GM18505 (cell line): ENCODE data around the gene TMTC2.

Source experiments
- ATAC-seq: cut with Tn5 transposase; IDR thresholded peaks from one replicate; pipeline ENCODE4 v1.9.1; 2021; ENCODE audit not compliant: unreplicated experiment
- POLR2A ChIP-seq: IDR thresholded peaks from 4 replicates; pipeline ENCODE4 v1.6.1; 2011; ENCODE audit warnings: borderline replicate concordance; ENCODE audit not compliant: insufficient read depth, insufficient read length; ENCODE audit errors: extremely low read depth

TMTC2 gene

DNA sequence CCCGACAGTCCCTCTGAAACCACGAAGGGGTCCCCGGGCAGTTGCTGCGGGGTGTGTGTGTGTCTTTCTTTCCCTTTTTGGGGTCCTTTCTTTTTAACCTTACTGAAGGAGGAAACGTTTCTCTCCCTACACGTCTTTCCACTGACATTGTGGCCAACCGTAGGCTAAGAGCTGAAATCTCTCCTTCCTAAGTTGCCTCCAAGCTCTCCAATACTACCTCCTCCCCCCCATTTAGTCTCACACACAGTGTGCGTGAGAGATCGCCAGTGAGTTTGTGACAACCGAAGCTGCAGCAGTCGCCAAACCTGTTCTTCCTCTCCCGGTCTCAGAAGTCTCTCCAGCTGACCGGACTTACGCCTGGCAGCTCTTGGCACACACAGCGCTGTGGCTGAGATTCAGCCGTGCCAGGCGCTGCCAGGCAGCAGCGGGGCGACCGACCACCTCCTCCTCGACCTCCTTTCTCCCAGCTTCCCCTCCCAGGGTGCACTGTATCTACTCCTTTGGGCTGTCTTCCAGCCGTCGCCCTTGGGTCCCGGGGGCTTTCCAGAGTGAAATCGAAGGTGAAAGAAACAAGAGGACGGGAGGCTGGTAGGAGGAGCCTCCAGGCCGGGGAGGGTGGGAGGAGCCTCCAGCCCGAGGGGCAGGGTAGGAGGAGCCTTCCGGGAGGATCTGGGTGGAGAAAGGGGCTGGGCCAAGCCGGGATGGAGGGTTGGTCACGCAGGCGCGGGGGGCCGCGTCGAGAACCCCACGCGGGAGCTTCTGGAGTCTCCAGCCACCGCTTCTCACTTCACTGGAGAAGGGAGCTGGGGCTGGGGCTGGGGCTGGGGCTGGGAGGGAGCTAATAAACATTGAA lies at the start of gene TMTC2:
TSS of gene TMTC2 (plus strand) at position 739 of the 853 bp plus-strand sequence.
- TF ChIP-seq POLR2A: peak; percentile 74
- ATAC-seq: peak; percentile 90

DNA sequence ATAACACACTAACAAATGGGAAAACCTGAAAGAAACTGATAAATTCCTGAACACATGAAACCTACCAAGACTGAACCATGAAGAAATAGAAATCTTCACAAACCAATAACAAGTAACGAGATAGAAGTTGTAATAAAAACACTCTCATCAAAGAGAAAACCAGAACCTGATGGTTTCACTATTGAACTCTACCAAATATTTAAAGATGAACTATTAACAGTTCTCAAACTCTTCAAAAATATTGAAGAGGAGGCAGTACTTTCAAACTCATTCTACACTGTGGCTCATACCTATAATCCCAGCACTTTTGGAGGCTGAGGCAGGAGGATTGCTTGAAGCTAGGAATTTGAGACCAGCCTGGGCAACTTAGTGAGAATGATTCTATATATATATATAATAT lies 48.4 kb upstream of the TMTC2 start:
- TF ChIP-seq POLR2A: no peak
- no peak for ATAC-seq

DNA sequence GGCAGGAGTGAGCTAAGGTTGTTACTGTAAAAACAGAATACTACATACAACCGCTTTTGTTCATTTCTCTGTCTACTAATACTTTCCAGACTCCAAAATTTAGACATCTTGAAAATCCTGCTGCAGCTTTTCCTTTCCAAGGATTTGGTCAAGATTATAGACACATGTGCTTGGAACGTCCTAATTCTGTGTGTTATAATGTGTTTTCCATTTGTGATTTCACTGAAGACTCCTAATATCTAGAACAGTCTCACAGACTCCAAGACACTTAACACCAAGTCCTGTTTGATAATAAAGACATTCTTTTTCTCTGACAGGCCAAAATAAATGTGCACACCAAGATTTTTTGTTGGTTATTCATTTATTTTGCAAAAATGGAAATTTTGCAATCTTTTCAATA lies 41.8 kb upstream of the TMTC2 start:
- no peak for TF ChIP-seq POLR2A
- ATAC-seq: no peak

DNA sequence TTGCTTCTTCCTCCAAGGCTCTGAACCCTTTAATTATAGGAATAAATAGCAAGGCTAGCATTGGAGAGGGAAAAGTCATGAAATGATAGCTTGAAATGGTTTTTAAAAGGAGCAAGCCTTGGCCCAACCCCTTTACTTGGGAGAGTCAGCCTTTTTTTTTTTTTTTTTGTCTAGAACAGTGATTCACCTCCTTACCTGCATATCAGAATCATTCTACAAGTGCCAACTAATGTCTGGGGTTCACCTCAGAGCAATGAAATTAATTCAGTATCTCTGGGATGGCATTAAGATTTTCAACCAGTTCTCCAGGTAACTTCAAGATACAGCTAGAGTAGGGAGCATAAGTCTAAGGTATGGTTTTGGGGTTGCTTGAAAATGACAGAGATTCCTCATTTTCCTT lies 41.3 kb upstream of the TMTC2 start:
- no peak for TF ChIP-seq POLR2A
- ATAC-seq: no peak

DNA sequence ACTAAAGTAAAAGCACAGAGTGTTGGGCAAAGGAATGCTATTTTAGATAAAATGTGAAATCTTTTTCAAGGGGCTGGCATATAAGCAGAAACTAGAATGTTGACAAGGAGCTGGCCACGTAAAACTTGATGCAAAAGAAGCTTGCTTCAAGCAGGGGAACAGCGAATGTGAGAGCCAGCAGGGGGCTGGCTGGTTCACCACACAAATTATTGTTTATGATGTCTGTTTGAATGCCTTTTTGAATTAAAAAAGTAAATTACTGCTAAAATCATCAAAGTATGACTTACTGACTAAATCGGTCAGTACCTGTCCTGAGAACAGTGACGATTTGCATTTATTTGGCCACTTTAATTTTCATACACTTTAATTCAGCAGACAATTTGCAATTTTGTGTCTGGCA lies 38.9 kb upstream of the TMTC2 start:
- TF ChIP-seq POLR2A: no peak
- ATAC-seq: no peak

DNA sequence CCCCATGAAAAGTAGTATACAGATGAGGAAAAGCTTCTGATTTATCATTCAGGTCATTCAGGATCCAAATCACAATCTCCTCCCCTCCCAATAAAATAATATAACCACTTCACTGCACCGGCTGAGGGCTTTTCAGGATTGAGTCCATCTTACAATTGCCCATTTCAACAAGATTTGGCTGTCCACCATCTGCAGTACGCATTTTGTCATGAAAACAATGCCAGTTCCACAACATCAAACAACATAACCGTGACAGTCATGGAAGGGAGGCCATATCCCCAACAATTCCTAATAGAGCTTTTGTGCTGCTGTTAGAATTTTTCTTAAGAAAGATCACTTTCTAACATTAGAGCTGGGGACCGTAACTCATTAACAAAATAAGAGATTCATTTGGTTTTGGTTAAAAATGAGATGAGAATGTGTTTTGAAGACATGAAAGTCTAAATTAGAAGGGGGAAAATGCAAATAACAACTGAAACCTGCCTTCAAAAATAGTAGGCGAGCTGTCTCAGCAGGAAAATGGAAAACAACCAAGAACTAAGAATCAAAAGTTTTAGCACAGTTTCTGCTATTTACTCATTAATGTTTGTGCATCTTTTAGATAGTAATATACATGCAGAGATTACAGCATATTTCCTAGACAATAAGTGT lies 38.3 kb upstream of the TMTC2 start:
- no peak for ATAC-seq

DNA sequence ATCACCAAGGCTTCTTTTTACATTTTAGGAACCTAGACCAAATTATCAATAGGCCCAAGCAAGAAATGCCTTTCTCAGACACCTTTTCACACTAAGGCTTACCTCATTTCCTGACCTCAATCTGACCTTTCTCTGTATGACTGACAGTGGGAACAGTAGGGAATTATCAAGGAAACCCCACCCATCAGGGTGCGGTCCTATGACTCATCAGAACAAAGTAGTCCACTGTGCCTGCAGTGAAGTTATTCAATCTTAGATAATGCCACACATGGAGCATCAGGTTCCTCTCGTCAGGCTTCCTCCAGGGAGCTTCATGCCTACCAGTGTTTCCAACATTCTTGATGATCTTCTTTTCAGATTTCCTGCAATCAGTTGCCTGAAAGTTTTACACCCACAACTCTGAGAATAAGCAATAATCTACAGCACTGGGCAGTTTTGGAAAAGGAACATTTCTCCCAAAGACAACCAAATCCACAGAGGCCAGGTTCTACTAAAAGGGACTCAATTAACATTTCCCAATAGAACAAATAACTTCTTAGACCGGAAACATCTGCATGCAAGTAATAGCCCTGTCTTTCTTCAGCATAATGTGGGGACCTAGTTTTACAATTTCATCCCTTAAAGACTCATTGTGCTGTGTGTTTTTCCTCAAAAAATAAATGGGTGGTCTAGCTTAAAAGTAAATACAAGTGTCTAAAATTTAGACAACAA lies 35.9 kb upstream of the TMTC2 start:
- no peak for TF ChIP-seq POLR2A
- peak; percentile 98 for ATAC-seq

More for the DNA sequence above, 38.3 kb upstream of the TMTC2 start:
- TF ChIP-seq POLR2A: no peak

DNA sequence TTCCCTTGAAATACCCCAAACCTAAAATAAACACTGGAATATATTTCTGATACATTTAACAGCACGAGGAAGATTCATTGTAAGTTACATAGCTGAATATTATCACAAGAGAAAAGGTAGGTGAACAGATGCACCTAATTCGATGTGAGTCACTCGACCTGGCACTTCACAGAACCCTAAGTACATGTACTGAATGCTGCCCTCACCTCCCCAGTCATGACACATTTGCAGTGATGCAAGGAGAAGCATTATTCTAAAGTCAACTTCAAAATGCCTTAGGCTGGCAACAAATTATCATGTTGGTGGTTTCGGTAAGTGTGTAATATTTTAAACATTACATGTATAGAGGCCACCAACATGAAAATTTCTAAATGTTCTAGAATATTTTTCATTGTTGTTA lies 35.2 kb upstream of the TMTC2 start:
- ATAC-seq: no peak
- TF ChIP-seq POLR2A: no peak

DNA sequence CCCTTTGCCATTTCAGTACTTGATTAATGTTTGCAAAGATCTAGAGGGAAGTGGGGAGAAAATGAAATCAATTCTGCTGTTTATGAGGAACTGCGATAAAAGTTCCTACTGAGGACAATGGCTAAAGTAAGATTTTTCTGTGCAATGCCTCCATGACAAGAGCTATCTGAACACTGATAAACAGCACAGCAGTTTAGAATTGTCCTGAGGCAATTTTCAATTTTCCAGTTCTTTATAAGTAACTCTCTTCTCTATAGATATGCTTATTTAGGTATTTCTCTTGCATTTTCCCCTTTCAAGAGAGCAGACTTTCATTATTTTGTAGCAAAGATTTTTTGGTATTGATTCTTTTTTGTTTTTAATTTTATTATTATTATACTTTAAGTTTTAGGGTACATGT lies 34.6 kb upstream of the TMTC2 start:
- ATAC-seq: no peak
- no peak for TF ChIP-seq POLR2A

DNA sequence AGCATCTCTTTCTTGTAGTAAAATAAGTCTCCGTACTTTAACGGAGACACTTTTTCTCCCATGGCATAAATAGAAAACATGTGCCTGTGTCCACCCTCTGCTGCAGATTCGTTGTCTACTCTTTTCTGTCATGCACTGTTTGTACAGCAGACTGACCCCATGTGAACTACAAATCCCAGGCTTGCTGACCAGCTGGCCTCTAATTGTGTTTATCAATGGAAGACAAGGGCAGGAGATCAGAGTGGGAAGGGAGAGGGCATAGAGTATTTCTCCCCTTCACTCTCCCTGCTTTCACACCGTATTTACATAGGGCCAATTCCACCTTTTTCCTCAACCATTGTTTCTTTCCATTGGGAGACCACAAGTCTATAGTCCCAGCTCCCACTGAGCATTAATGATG lies 31.0 kb upstream of the TMTC2 start:
- TF ChIP-seq POLR2A: no peak
- ATAC-seq: no peak

DNA sequence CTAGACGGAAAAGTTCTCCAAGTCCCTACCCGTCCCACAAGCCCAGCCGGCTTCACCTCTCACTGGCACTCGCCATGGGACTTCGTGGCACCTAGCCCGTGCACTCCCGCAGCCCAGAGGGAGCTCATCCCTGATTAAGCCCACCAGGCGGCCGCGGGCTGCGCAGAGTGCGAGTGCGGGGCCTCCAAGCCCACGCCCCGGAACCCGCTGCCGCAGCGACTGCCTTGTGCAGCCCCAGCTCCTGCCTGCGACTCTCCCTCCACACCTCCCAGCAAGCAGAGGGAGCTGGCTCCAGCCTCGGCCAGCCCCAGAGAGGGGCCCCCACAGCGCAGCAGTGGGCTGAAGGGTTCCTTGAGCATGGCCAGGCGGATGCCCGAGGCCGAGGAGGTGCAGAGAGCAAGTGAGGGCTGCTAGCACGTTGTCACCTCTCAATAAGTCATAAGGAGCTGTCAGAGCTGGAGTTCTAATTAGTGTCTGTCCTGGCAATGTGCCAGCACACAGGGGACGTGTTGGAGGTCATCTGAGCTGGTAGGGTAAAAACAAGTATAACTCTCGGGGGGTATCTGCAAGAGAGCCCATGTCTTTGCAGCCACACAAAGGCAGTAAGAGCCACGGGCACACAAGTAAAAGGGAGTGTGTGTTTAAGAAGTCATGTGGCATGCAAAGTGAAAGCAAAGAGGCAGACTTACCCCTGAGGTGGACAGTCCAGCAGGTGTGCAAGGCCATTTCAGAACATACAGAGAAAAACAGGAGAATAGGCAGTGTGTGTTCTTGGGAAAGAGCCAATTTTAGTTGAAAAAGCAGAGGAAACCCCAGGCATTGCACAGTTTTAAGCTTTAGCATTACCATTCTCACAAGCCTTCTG lies 27.1 kb upstream of the TMTC2 start:
- no peak for TF ChIP-seq POLR2A
- no peak for ATAC-seq

DNA sequence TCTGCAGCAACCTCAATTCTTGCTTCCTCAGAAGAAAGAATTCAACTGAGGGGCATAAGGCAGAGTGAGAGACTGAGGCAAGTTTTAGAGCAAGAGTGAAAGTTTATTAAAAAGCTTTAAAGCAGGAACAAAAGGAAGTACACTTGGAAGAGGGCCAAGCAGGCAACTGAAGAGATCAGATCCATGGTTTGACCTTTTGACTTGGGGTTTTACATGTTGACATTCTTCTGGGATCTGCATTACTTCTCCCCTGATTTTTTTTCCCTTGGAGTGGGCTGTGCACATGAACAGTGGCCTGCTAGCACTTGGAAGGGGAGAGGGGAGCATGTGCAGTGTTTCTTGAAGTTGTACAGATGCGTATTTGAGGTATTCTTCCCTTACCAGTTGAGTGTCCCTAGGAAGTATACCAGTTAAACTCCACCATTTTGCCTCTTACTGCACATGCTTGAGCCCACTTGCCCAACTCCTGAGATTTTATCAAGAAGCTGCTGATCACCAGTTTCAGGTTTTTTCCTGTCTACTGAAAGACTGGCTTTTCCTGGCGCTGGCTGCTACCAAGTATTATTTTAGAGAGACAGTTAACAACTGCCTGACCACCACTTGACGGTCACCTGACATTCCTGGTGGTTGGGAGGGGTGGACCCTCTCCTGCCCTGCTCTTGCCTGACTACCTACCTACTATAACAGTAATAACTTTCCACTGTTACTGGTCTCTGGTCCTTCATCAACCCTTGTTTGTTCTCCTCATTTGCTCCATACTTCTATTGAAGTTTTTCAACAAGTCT lies 26.0 kb upstream of the TMTC2 start:
- no peak for TF ChIP-seq POLR2A
- ATAC-seq: no peak

DNA sequence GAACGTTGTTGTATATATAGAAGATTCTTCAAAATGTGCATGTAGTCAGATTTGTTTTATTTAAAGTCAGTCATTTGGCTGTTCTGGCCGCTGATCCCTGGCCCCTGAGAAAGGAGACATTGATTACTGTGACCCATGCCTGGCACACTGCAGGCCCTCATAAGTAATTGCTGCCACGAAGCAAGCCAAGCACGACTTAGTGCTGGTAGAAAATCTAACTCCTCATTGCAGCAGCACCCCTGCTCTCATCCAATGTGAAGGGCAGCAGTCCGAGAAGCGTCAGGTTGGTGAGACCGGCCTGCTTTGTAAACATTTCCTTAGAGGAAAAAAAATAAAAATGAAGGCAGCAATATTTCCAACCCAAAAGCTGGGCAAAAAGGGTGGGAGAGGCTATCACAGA lies 22.8 kb upstream of the TMTC2 start:
- no peak for ATAC-seq
- TF ChIP-seq POLR2A: no peak
